GM12892 (cell line): Measurements from ENCODE around the gene MED26.

Source experiments
- POLR2A ChIP-seq: IDR thresholded peaks from 2 replicates; pipeline ENCODE4 v1.6.1; 2011; ENCODE audit warnings: low read depth, low read length, control low read depth
- POLR2AphosphoS5 ChIP-seq: IDR thresholded peaks from 2 replicates; pipeline ENCODE4 v1.6.1; 2011; ENCODE audit warnings: low read depth, low read length, control low read depth
- TAF1 ChIP-seq: IDR thresholded peaks from 2 replicates; pipeline ENCODE4 v1.6.1; 2011; ENCODE audit warnings: low read depth, mild to moderate bottlenecking, control low read depth, low read length, borderline replicate concordance

GRCh38 chr19:16660763-16661479, 32.9 kb upstream of the MED26 start, which contains the start of gene TMEM38A:
- TF ChIP-seq POLR2AphosphoS5 = no peak
- TF ChIP-seq POLR2A = no peak
- TF ChIP-seq TAF1 = no peak
